ENCODE data around the gene GDE1. TPM values are rescaled to one million over a fixed set of nuclear protein-coding genes. Genes with fewer than 3 reads are reported as not detected.

The GDE1 gene, protein sequence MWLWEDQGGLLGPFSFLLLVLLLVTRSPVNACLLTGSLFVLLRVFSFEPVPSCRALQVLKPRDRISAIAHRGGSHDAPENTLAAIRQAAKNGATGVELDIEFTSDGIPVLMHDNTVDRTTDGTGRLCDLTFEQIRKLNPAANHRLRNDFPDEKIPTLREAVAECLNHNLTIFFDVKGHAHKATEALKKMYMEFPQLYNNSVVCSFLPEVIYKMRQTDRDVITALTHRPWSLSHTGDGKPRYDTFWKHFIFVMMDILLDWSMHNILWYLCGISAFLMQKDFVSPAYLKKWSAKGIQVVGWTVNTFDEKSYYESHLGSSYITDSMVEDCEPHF
- total RNA-seq, result 33.4 TPM

DNA sequence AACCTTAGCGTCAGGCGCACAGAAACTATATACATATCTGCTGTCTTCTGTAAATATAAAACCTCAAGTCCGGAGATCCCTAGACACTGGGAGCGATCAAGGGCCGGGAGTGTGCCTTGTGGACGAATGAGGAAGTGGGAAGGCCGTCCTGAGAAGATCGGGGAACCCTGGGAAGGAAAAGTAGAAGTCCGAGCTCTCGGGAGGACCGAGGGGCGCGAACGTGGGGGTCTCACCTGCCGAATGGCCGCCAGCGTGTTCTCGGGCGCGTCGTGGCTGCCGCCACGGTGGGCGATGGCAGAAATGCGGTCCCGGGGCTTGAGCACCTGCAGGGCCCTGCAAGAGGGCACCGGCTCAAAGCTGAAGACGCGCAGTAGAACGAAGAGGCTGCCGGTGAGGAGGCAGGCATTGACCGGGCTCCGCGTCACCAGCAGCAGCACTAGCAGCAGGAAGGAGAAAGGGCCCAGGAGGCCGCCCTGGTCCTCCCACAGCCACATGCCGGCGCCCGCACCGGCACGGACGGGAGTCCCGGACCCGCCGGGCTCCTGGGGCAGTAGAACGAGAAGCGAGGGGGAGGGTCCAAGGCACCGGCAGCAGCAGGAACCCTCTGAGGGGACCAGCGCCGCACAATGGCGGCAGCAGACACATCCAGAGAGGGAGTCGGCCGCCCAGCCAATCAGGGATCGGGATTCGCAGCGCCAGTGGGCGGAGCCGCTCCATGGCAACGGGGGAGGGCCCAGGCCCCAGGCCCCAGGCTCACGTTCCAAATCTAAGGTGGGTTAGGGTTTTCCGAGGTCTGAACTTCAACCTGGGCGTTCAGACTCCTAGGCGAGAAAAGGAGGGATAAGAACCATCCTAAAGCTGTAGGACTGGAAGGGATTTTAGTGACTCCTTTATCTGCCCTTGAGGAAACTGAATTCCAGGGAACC, at the start of gene GDE1:
Gene GDE1, minus strand, starts transcription at position 628 of the 926 bp plus-strand sequence. Its CDS starts 134 bp downstream, at position 494.
- H3K27me3 ChIP-seq (ENCODE audit: control insufficient read depth in 3 of 3, insufficient read depth in 3 of 3, low read length in 3 of 3), result no peaks in the 10 kb centered on the region
- peaks cover 0 to 4% (median 1%) of the 10 kb centered on the region in 3 donors for H3K36me3 ChIP-seq (ENCODE audit: control insufficient read depth in 3 of 3, insufficient read depth in 3 of 3, low read length in 3 of 3)
- H3K4me3 ChIP-seq (ENCODE audit: low read length in 3 of 3), result peak within 1 kb of the TSS; percentile 79 to 92 (median 87)
- peak within 1 kb of the TSS; percentile 86 for H3K27ac ChIP-seq (ENCODE audit: low read depth, low read length)
- peaks cover 22 to 36% (median 29%) of the 10 kb centered on the region in 3 donors for H3K4me1 ChIP-seq (ENCODE audit: control insufficient read depth in 3 of 3, insufficient read depth in 3 of 3, low read length in 3 of 3)
- peak within 1 kb of the TSS; percentile 85 to 91 (median 85) for H3K9ac ChIP-seq (ENCODE audit: low read depth in 1 of 3, low read length in 3 of 3)
- no peaks in the 10 kb centered on the region for H3K9me3 ChIP-seq (ENCODE audit: control insufficient read depth in 3 of 3, low read length in 3 of 3)

DNA sequence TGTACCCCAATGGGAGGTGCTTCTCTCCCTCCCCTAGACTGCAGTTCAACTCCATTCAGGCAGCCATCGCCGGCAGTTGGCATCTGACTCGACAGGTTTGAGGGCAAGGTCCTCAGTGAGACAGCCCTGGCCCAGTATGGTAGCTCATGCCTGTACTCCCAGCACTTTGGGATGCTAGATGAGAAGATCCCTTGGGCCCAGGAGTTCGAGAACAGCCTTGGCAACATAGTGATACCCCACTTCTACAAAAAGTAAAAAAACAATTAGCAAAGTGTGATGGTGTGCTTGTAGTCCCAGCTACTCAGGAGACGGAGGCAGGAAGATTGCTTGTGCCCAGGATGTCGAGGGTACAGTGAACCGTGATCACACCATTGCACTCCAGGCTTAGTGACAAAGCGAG, 45.7 kb upstream of the GDE1 start:
- Histone ChIP-seq H3K27ac (ENCODE audit: low read depth, low read length) (no peak overlapping the region), H3K9ac (ENCODE audit: low read depth in 1 of 3, low read length in 3 of 3) (no peak overlapping the region), H3K4me3 (ENCODE audit: low read length in 3 of 3) (no peak overlapping the region), H3K4me1 (ENCODE audit: control insufficient read depth in 3 of 3, insufficient read depth in 3 of 3, low read length in 3 of 3) (no peaks in the 10 kb centered on the region), H3K27me3 (ENCODE audit: control insufficient read depth in 3 of 3, insufficient read depth in 3 of 3, low read length in 3 of 3) (no peaks in the 10 kb centered on the region), H3K9me3 (ENCODE audit: control insufficient read depth in 3 of 3, low read length in 3 of 3) (no peaks in the 10 kb centered on the region), H3K36me3 (ENCODE audit: control insufficient read depth in 3 of 3, insufficient read depth in 3 of 3, low read length in 3 of 3) (peaks cover 19 to 52% (median 52%) of the 10 kb centered on the region in 3 donors)

DNA sequence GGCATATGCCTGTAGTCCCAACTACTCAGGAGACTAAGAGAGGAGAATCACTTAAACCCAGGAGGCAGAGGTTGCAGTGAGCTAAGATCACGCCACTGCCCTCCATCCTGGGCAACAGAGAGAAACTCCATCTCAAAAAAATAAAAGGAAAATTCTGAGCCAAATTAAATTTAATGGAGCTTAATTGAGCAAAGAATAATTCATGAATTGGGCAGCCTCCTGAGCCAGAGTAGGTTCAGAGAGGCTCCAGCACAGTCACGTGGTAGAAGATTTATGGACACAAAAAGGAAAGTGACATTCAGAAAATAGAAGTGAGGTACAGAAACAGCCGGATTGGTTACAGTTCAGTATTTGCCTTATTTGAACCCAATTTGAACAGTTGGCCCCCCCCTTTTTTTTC, 44.5 kb upstream of the GDE1 start:
- no peak overlapping the region for H3K4me3 ChIP-seq (ENCODE audit: low read length in 3 of 3)
- H3K36me3 ChIP-seq (ENCODE audit: control insufficient read depth in 3 of 3, insufficient read depth in 3 of 3, low read length in 3 of 3), result peaks cover 13 to 45% (median 44%) of the 10 kb centered on the region in 3 donors
- H3K27me3 ChIP-seq (ENCODE audit: control insufficient read depth in 3 of 3, insufficient read depth in 3 of 3, low read length in 3 of 3), result no peaks in the 10 kb centered on the region
- H3K9me3 ChIP-seq (ENCODE audit: control insufficient read depth in 3 of 3, low read length in 3 of 3), result no peaks in the 10 kb centered on the region
- H3K27ac ChIP-seq (ENCODE audit: low read depth, low read length), result no peak overlapping the region
- H3K4me1 ChIP-seq (ENCODE audit: control insufficient read depth in 3 of 3, insufficient read depth in 3 of 3, low read length in 3 of 3), result no peaks in the 10 kb centered on the region
- no peak overlapping the region for H3K9ac ChIP-seq (ENCODE audit: low read depth in 1 of 3, low read length in 3 of 3)

DNA sequence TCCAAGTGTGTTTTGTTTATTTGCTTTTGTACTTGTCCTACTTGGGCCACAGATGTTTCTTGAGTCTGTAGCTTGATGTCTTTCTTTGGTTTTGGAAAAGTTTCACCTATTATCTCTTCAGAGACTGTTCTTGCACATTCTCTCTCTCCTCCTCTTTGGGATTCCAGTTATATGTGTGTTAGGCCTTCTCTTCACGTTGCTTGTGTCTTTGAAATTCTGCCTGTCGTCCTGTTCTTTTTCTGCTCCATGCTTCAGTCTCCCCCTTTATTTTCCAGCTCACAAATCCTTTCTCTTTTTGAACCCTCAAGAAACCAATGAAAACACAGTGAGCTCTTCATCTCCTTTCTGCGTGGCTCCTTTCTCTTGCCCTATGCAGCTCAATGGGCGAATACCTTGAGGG, 41.5 kb upstream of the GDE1 start:
- H3K9ac ChIP-seq (ENCODE audit: low read depth in 1 of 3, low read length in 3 of 3), result no peak overlapping the region
- H3K27me3 ChIP-seq (ENCODE audit: control insufficient read depth in 3 of 3, insufficient read depth in 3 of 3, low read length in 3 of 3), result no peaks in the 10 kb centered on the region
- no peak overlapping the region for H3K27ac ChIP-seq (ENCODE audit: low read depth, low read length)
- H3K4me3 ChIP-seq (ENCODE audit: low read length in 3 of 3), result no peak overlapping the region
- H3K4me1 ChIP-seq (ENCODE audit: control insufficient read depth in 3 of 3, insufficient read depth in 3 of 3, low read length in 3 of 3), result no peaks in the 10 kb centered on the region
- no peaks in the 10 kb centered on the region for H3K9me3 ChIP-seq (ENCODE audit: control insufficient read depth in 3 of 3, low read length in 3 of 3)
- peaks cover 9 to 28% (median 26%) of the 10 kb centered on the region in 3 donors for H3K36me3 ChIP-seq (ENCODE audit: control insufficient read depth in 3 of 3, insufficient read depth in 3 of 3, low read length in 3 of 3)

DNA sequence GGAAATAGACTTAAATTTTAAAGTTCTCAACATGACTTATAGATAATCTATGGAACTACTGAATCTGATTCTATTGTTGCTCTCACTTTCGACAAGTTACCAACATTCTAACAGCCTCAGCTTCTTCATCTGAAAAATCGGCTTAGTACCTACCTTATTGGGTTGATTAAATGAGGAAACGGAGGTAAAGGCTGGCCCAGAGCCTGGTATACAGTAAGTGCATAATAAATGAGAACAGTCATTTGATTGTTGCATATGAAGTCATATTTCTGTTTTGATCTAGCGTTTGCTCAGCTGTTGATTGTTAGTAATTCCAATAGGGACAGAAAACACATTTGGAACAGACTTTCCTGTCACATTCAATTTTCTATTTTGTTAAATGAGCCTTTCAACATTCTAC, 38.2 kb upstream of the GDE1 start:
- peaks cover 6 to 7% (median 7%) of the 10 kb centered on the region in 3 donors for H3K4me1 ChIP-seq (ENCODE audit: control insufficient read depth in 3 of 3, insufficient read depth in 3 of 3, low read length in 3 of 3)
- no peak overlapping the region for H3K4me3 ChIP-seq (ENCODE audit: low read length in 3 of 3)
- H3K36me3 ChIP-seq (ENCODE audit: control insufficient read depth in 3 of 3, insufficient read depth in 3 of 3, low read length in 3 of 3), result peaks cover 1 to 6% (median 5%) of the 10 kb centered on the region in 3 donors
- no peak overlapping the region for H3K27ac ChIP-seq (ENCODE audit: low read depth, low read length)
- H3K9ac ChIP-seq (ENCODE audit: low read depth in 1 of 3, low read length in 3 of 3), result no peak overlapping the region
- H3K9me3 ChIP-seq (ENCODE audit: control insufficient read depth in 3 of 3, low read length in 3 of 3), result no peaks in the 10 kb centered on the region
- H3K27me3 ChIP-seq (ENCODE audit: control insufficient read depth in 3 of 3, insufficient read depth in 3 of 3, low read length in 3 of 3), result no peaks in the 10 kb centered on the region

DNA sequence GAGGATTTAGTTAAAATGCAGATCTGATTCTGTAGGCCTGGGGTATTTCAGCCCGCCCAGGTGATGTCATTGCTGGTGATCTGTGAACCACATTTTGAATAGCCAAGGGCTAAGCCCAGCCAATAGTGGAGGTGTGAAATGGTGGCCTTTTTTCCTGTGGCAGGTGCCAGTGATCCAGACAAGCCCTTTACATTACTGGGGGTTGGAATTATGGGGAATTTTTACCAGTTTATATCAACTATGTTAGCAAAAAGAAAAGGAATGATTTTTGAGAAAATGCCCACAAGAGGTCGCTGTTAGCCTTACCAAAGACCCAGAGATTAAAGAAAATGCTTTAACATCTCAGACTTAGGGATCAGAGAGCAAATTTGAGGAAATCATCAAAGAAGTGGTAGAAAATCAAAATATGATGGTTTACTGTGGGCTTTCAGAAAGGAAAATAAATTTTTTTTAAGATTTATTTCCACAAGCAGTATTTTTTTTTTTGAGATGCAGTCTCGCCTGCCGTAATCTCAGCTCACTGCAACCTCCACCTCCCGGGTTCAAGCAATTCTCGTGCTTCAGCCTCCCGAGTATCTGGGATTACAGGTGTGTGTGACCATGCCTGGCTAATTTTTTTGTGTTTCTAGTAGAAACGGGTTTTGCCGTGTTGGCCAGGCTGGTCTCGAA, 37.5 kb upstream of the GDE1 start:
- Histone ChIP-seq H3K27ac (ENCODE audit: low read depth, low read length) (no peak overlapping the region), H3K4me1 (ENCODE audit: control insufficient read depth in 3 of 3, insufficient read depth in 3 of 3, low read length in 3 of 3) (peaks cover 7 to 9% (median 8%) of the 10 kb centered on the region in 3 donors)

DNA sequence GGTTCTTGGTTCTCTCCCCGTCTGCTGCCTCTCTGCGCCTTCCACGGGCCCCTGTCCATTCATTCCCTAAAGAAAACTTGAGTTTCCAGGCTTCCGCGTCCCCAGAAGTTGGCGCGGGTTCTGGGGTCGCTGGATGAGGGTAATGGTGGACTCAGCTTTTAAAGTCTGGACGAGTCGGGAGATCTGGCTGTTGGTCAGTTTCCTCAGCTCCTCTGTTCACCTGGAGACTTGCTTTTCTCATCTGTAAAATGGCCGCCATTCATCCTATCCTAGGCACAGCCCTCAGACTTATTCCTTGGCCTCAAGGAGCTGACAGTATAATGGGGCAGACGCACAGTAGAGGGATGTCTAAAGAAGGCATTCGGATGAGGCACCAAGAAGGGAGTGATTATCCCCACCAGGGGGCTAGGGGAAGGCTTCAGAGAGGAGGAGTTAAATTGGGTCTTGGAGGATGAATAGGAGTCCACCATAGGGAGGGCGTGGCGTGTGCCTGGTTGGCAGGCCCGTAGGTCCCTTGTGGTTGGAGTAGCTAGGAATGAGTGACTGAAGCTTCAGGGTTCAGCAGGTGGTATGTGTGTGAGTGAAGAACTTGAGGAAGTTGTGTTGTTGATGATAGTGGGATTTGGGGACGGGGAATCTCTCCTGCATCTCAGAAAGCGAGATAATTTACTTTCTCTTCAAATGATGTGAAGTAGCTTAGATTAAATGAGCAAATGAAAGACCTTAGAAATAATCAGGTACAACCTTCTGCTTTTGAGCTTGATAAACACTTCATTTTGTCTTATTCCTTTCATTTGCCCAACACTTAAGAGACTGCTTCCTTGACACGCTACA, 34.3 kb upstream of the GDE1 start:
- Histone ChIP-seq H3K4me3 (ENCODE audit: low read length in 3 of 3) (peak overlapping the region; percentile 93 to 99 (median 97)), H3K36me3 (ENCODE audit: control insufficient read depth in 3 of 3, insufficient read depth in 3 of 3, low read length in 3 of 3) (peaks cover 0 to 5% (median 3%) of the 10 kb centered on the region in 3 donors), H3K9ac (ENCODE audit: low read depth in 1 of 3, low read length in 3 of 3) (peak overlapping the region; percentile 88 to 99 (median 94)), H3K27me3 (ENCODE audit: control insufficient read depth in 3 of 3, insufficient read depth in 3 of 3, low read length in 3 of 3) (no peaks in the 10 kb centered on the region), H3K9me3 (ENCODE audit: control insufficient read depth in 3 of 3, low read length in 3 of 3) (no peaks in the 10 kb centered on the region), H3K27ac (ENCODE audit: low read depth, low read length) (peak overlapping the region; percentile 95), H3K4me1 (ENCODE audit: control insufficient read depth in 3 of 3, insufficient read depth in 3 of 3, low read length in 3 of 3) (peaks cover 7 to 11% (median 9%) of the 10 kb centered on the region in 3 donors)

More for the DNA sequence above, 37.5 kb upstream of the GDE1 start:
- Histone ChIP-seq H3K27me3 (ENCODE audit: control insufficient read depth in 3 of 3, insufficient read depth in 3 of 3, low read length in 3 of 3) (no peaks in the 10 kb centered on the region), H3K9ac (ENCODE audit: low read depth in 1 of 3, low read length in 3 of 3) (no peak overlapping the region), H3K9me3 (ENCODE audit: control insufficient read depth in 3 of 3, low read length in 3 of 3) (no peaks in the 10 kb centered on the region), H3K4me3 (ENCODE audit: low read length in 3 of 3) (no peak overlapping the region), H3K36me3 (ENCODE audit: control insufficient read depth in 3 of 3, insufficient read depth in 3 of 3, low read length in 3 of 3) (peaks cover 0 to 3% (median 3%) of the 10 kb centered on the region in 3 donors)

DNA sequence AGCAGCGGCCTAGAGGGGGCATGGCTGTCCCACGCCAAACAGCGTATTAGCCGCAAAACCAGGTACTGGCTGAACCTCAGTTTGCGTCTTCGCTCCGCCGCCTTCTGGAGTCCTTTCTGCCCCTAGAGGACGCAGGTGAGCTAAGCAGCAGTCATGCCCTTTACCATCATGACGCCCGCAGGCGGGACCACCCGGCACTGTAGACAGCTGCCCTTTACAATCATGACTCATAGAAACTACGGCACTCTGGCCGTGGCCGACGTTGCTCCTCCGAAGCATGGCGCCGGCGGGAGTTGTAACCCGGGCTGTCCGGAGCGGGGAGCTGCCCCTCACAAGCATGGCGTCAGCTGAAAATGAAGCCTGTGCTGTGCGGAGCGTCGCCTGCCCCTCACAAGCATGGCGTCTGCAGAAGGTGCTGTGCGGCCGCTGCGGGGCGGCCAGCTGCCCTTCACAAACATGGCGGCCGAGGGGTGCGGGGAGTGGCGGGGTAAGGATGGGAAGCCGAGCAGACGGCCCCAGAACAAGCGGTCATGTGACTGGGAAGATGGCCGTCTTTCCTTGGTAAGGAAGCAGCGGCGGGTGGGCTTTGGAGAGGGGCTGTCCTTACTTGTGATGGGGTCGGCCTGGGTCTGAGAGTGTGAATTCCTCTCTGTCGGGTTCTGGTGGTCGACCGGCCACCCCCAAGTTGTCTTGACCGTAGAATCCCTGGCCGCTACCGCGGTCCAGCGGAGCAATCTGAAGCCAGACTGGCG, 33.5 kb upstream of the GDE1 start, which contains the start of gene VPS35L:
Gene VPS35L, plus strand, starts transcription at position 518 of the 752 bp plus-strand sequence. Its CDS starts 27 bp downstream, at position 545.
- H3K4me1 ChIP-seq (ENCODE audit: control insufficient read depth in 3 of 3, insufficient read depth in 3 of 3, low read length in 3 of 3), result peaks cover 7 to 11% (median 9%) of the 10 kb centered on the region in 3 donors

More for the DNA sequence above, 33.5 kb upstream of the GDE1 start, which contains the start of gene VPS35L:
- H3K9me3 ChIP-seq (ENCODE audit: control insufficient read depth in 3 of 3, low read length in 3 of 3), result no peaks in the 10 kb centered on the region
- H3K36me3 ChIP-seq (ENCODE audit: control insufficient read depth in 3 of 3, insufficient read depth in 3 of 3, low read length in 3 of 3), result peaks cover 0 to 5% (median 3%) of the 10 kb centered on the region in 3 donors
- peak within 1 kb of the TSS; percentile 93 to 99 (median 97) for H3K4me3 ChIP-seq (ENCODE audit: low read length in 3 of 3)
- peak within 1 kb of the TSS; percentile 95 for H3K27ac ChIP-seq (ENCODE audit: low read depth, low read length)
- peak within 1 kb of the TSS; percentile 88 to 99 (median 98) for H3K9ac ChIP-seq (ENCODE audit: low read depth in 1 of 3, low read length in 3 of 3)
- no peaks in the 10 kb centered on the region for H3K27me3 ChIP-seq (ENCODE audit: control insufficient read depth in 3 of 3, insufficient read depth in 3 of 3, low read length in 3 of 3)
